OCI-LY1 (cell line): ENCODE measurements around the gene USH2A.

Source experiments
- EZH2 ChIP-seq: fragments of 200-600 bp; sonication (generic), shearing (Covaris generic); IDR thresholded peaks from 2 replicates; pipeline ENCODE4 v1.8.0; 2017; ENCODE audit warnings: borderline replicate concordance, mixed run types, mild to moderate bottlenecking, antibody characterized with exemption, low read length, moderate library complexity, mixed read lengths
- TF ChIP-seq, protein P1 (sequence below): fragments of 200-600 bp; sonication (generic), shearing (Covaris generic); IDR thresholded peaks from 2 replicates; pipeline ENCODE4 v1.5.1; 2017; ENCODE audit warnings: mild to moderate bottlenecking, antibody characterized with exemption, low read length, moderate library complexity, mixed read lengths

DNA sequence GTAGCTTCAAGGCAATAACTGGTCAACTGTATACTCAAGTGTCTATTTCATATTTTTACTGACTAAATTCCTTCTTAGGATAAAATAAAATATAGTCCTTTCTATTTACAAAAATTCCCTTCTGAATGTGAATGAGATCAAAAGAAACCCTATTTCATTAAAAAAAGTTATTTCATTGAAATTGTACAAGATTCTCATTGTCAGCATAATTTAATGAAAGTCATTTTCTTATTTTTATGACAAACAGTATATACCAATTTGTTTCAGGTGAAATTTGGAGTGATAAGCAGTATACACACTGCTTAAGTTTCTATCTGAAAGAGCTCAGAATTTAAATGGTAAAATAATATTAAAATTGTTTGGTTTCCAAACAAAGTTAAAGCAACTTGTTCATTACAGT, 269.2 kb downstream of the USH2A start:
- TF ChIP-seq, protein P1, sequence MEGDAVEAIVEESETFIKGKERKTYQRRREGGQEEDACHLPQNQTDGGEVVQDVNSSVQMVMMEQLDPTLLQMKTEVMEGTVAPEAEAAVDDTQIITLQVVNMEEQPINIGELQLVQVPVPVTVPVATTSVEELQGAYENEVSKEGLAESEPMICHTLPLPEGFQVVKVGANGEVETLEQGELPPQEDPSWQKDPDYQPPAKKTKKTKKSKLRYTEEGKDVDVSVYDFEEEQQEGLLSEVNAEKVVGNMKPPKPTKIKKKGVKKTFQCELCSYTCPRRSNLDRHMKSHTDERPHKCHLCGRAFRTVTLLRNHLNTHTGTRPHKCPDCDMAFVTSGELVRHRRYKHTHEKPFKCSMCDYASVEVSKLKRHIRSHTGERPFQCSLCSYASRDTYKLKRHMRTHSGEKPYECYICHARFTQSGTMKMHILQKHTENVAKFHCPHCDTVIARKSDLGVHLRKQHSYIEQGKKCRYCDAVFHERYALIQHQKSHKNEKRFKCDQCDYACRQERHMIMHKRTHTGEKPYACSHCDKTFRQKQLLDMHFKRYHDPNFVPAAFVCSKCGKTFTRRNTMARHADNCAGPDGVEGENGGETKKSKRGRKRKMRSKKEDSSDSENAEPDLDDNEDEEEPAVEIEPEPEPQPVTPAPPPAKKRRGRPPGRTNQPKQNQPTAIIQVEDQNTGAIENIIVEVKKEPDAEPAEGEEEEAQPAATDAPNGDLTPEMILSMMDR: no peak
- TF ChIP-seq EZH2: no peak
